A673 (cell line): ENCODE results near the gene KATNB1. TPM values are rescaled to one million over a fixed set of nuclear protein-coding genes. Genes with fewer than 3 reads are reported as not detected.

Source experiments
- BruUV-seq: library from RNA; stranded (reverse); fragments of 400-500 nt; replicated peaks from 2 replicates; lab custom pipeline; 2021; lab: Mats Ljungman, UMichigan
- CTCF ChIA-PET: fragments of 300-600 bp; sonication (Branson Sonifier 250); formaldehyde crosslinking; loops from one replicate; lab custom pipeline; 2022; ENCODE audit warnings: antibody characterized with exemption; lab: Charles Lee
- POLR2A ChIA-PET: fragments of 300-600 bp; sonication (Branson Sonifier 250); formaldehyde crosslinking; loops from one replicate; lab custom pipeline; 2022; ENCODE audit warnings: antibody characterized with exemption; ENCODE audit not compliant: low non-redundant PET; lab: Charles Lee
- DNase-seq: peaks from one replicate; pipeline ENCODE4 v3.0.0-alpha.2; 2015; ENCODE audit warnings: low spot score
- H3K27ac ChIP-seq: fragments of 200-600 bp; sonication (generic); 2 replicates; pipeline ENCODE4 v1.5.1; 2016; ENCODE audit warnings: mixed run types, low read depth, mild to moderate bottlenecking, mixed read lengths, antibody characterized with exemption, low read length; ENCODE audit not compliant: poor library complexity, severe bottlenecking
- H3K27me3 ChIP-seq: fragments of 200-600 bp; sonication (generic); replicated peaks from 2 replicates; pipeline ENCODE4 v1.6.1; 2017; ENCODE audit warnings: mixed run types, low read depth, mild to moderate bottlenecking, mixed read lengths, antibody characterized with exemption, low read length; ENCODE audit not compliant: insufficient read depth, poor library complexity
- H3K36me3 ChIP-seq: fragments of 200-600 bp; sonication (generic); 2 replicates; pipeline ENCODE4 v1.6.1; 2016; ENCODE audit warnings: mixed run types, mild to moderate bottlenecking, mixed read lengths, antibody characterized with exemption, low read length; ENCODE audit not compliant: insufficient read depth, poor library complexity, severe bottlenecking
- H3K4me1 ChIP-seq: fragments of 200-600 bp; sonication (generic); 2 replicates; pipeline ENCODE4 v1.6.1; 2017; ENCODE audit warnings: mixed run types, mild to moderate bottlenecking, mixed read lengths, antibody characterized with exemption, low read length; ENCODE audit not compliant: insufficient read depth, poor library complexity, severe bottlenecking
- H3K4me3 ChIP-seq: fragments of 200-600 bp; sonication (generic); 2 replicates; pipeline ENCODE4 v1.5.1; 2016; ENCODE audit warnings: low read depth, mixed run types, mild to moderate bottlenecking, mixed read lengths, low read length; ENCODE audit not compliant: poor library complexity, severe bottlenecking
- H3K9me3 ChIP-seq: fragments of 200-600 bp; sonication (generic); 2 replicates; pipeline ENCODE4 v1.6.1; 2016; ENCODE audit warnings: mixed run types, low read depth, mild to moderate bottlenecking, mixed read lengths, antibody characterized with exemption, low read length; ENCODE audit not compliant: poor library complexity, severe bottlenecking
- EZH2 ChIP-seq: fragments of 200-600 bp; sonication (generic); IDR thresholded peaks from 2 replicates; pipeline ENCODE4 v1.6.1; 2017; ENCODE audit warnings: borderline replicate concordance, low read depth, mild to moderate bottlenecking, mixed read lengths, antibody characterized with exemption, low read length; ENCODE audit not compliant: poor library complexity, severe bottlenecking
- intact Hi-C: fragments of 100-400 bp; cut with micrococcal nuclease; formaldehyde crosslinking; loops from one replicate; pipeline ENCODE4 v1.10.0; 2022; ENCODE audit not compliant: unreplicated experiment
- total RNA-seq: library from RNA; stranded (reverse); gene quantifications from 2 replicates; pipeline ENCODE4 v1.2.3, GENCODE V29; 2021
- TF ChIP-seq, protein P1 (sequence below): fragments of 300-800, 200-600 bp; sonication (generic); conservative IDR thresholded peaks from 2 replicates; pipeline ENCODE4 v1.5.1; 2017; ENCODE audit warnings: low read depth, mild to moderate bottlenecking, antibody characterized with exemption, low read length, moderate library complexity, mixed read lengths

KATNB1 gene
- total RNA-seq, 1 experiment from 2014 or later, result 55.7 TPM

DNA sequence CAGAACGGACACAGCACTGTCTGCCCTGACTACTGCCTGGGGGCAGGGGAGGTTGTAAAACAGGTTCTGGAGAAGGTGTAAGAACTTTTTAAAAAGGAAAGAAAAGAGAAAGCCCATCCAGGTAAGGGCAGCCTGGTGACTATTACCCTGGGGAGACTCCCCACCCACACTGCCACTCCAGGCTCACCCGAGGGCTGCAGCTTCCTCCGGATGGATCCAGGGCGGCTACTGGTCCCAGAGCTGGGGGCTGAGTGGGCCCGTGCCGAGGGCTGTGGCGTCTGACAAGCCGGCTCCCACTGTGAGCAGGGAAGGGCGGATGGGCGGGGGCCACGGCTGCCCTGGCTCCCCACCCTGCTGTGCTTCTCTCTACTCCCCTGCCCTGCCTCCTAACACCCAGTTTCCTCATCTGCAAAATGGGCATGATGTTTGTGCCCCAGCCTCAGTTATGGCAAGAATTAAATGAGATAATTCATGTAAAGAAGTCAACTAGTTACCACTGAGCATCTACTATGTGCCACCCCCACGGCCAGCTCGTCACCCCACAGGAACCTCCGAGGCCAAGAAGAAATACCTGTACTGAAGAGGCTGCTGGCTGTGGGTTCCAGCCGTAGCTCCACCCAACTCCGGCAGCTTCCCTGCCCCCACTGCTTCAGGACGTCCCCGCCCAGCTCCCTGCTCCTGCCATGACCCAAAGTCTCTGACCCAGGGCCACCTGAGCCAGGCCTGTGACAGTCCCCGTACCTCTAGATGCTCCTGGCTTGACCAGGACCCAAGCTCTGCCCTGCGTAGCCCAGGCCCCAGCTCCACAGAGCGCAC, 24.2 kb downstream of the KATNB1 start:
- no TSS peak for BruUV-seq
- TF ChIP-seq EZH2, result no peak
- TF ChIP-seq, protein P1, sequence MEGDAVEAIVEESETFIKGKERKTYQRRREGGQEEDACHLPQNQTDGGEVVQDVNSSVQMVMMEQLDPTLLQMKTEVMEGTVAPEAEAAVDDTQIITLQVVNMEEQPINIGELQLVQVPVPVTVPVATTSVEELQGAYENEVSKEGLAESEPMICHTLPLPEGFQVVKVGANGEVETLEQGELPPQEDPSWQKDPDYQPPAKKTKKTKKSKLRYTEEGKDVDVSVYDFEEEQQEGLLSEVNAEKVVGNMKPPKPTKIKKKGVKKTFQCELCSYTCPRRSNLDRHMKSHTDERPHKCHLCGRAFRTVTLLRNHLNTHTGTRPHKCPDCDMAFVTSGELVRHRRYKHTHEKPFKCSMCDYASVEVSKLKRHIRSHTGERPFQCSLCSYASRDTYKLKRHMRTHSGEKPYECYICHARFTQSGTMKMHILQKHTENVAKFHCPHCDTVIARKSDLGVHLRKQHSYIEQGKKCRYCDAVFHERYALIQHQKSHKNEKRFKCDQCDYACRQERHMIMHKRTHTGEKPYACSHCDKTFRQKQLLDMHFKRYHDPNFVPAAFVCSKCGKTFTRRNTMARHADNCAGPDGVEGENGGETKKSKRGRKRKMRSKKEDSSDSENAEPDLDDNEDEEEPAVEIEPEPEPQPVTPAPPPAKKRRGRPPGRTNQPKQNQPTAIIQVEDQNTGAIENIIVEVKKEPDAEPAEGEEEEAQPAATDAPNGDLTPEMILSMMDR, result no peak
- peaks cover 33% of the 10 kb centered on the region for H3K4me1 ChIP-seq

DNA sequence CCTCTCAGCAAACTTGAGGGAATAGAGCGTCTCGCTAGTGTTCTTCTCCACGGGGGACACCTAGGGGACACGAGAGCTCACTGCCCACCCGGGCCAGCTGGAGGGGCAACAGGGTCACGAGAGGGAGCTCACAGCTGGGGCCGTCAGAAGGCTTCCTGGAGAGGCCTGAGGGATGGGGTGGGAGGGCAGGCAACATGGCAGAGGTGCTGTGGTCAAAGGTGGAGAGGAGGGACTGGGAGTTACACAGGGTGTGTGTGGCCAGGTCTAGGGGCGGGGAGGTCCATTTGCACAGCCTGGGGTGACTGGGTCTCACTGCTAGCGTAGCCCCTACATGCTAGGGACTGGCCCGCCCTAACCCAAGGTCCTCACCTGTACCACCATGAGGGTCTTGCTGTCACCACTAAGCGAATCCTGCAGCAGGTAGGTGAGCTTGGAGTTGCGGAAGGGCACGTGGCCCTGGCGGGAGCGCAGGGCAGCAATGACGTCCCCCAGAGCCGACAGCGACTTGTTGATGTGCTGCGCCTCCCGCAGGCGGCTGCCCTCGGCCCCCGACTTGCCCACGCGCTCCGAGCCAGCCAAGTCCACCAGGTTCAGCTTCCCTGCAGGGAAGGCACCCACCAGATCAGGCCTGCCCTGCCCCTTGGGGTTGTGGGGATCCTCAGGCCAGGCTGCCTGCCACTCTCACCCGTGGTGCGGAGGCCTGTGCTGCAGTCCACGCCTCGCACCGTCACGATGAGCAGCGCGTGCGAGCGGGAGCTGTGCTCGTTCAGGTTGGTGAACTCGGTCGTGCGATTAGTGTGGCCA, 25.0 kb downstream of the KATNB1 start:
- H3K27me3 ChIP-seq, result no peaks in the 10 kb centered on the region
- BruUV-seq, result no TSS peak
- peak overlapping the region; percentile 78 for H3K27ac ChIP-seq
- intact Hi-C loops, result no loop called here
- TF ChIP-seq, protein P1, result no peak
- no peak for TF ChIP-seq EZH2
- ChIA-PET POLR2A (no interaction called here), CTCF (no interaction called here)
- peaks cover 38% of the 10 kb centered on the region for H3K4me1 ChIP-seq
- DNase-seq, result no peak
- H3K4me3 ChIP-seq, result no peak overlapping the region
- H3K9me3 ChIP-seq, result no peaks in the 10 kb centered on the region
- H3K36me3 ChIP-seq, result peaks cover 81% of the 10 kb centered on the region

More for the DNA sequence above, 24.2 kb downstream of the KATNB1 start:
- no peak for DNase-seq
- intact Hi-C loops, result loop anchor here (5.0 to 10.0 kb wide), 4 partner anchors 88 to 243 kb away; partner anchors contain the start of genes USB1 and ZNF319
- Histone ChIP-seq H3K36me3 (peaks cover 79% of the 10 kb centered on the region), H3K27ac (peak overlapping the region; percentile 78), H3K9me3 (no peaks in the 10 kb centered on the region), H3K27me3 (no peaks in the 10 kb centered on the region), H3K4me3 (no peak overlapping the region)
- ChIA-PET CTCF (no interaction called here), POLR2A (no interaction called here)

DNA sequence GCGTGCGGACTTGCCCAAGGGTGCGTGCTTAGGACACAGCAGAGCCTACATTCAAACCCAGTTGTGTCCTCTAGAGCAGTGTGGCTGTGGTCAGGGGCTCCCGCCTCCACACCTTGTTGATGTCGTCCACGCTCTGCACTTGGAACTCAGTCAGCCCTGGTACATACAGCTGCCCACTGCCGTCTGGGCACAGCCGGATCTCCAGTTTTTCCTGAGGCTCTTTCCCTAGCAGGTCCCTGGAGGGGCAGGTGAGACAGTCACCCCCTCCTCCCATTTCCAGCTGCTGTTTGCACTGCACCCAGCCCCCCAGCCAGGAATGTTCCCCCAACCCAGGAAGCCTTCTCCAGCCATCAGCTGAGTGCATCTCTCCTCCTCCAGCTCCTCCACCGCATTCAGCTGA, 25.7 kb downstream of the KATNB1 start:
- ChIA-PET POLR2A (interaction anchor here (0.6 kb wide), 1 partner anchor 17 kb away, joined by 15 read pairs; no protein-coding TSS in a partner anchor), CTCF (no interaction called here)
- Histone ChIP-seq H3K36me3 (peaks cover 81% of the 10 kb centered on the region), H3K9me3 (no peaks in the 10 kb centered on the region), H3K4me3 (no peak overlapping the region), H3K27ac (no peak overlapping the region), H3K27me3 (no peaks in the 10 kb centered on the region), H3K4me1 (peaks cover 38% of the 10 kb centered on the region)
- BruUV-seq, result no TSS peak
- no peak for DNase-seq
- TF ChIP-seq, protein P1, result no peak
- TF ChIP-seq EZH2, result no peak
- intact Hi-C loops, result no loop called here
